HG02981 (cell line): Measurements from ENCODE around the gene NBEA.

ENCODE experiments used
- ATAC-seq: cut with Tn5 transposase; IDR thresholded peaks from one replicate; pipeline ENCODE4 v1.9.1; 2021; ENCODE audit warnings: mild to moderate bottlenecking, moderate library complexity; ENCODE audit not compliant: unreplicated experiment

The NBEA gene

DNA sequence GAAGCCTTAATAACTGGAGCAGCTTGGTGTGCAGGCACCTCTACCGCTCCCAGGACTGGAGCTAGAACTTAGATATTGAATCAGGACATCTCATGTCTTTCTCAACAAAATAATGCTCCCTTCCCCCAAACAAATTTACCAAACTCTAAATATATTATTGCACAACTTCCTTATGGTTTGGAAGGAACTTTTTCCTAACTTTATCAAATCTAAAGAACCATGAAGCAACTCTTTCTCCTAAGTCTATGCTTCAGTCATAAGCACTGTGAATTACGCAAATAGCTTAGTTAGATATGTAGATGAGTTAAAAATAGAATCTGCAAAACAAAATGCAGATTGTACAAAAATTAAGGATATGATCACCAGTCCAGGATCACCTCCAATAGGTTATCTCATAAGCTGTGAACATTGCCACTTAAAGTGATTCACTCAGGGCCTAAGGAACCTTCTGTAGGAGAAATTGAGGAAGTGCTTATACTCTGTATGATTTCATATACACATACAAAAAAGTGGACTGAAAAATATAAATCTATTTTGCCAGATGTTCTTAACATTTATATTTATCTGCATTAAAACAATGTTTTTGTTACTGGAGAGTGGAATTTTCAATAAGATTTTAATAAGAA lies 554.8 kb downstream of the NBEA start:
- ATAC-seq, result no peak

DNA sequence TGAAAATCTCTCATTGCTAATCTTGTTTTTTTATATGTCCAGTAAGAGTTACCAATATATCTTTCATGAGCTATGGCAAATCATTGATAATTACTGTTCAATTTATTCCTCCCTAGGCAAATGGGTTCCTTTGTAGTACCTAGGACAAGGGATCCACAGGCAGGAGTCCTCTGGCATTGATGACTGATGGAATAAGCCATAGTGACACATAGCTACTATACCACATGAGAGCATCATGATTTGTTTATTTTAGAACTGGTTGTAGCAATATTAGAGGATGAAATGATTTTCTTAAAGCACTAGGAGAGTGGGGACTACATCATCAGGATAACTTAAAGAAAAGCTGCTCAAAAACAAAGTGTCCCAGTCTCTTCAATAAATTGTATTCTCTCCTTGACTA lies 556.2 kb downstream of the NBEA start:
- ATAC-seq, result no peak

- no peak for ATAC-seq
These were observed 557.2 kb downstream of the NBEA start for GRCh38 chr13:35499196-35499662.

DNA sequence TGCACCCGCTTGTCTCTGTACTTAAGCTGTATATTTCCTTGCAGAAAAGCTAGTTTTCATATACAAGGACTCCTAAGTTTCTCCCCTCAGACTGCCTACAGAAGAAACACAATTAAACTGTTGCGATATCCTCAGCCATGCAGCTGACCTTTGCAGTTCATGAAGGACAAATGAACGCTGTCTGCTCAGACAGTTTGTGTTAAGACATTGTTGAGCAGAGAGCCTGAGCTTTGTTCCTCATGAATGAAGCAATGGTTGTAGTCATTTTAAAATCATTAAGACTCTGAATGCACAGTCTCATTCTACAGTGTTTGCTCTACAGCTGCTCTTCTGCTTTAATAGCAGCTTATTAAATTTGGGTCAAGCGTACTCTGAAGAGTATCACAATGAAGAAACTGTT lies 557.6 kb downstream of the NBEA start:
- no peak for ATAC-seq

DNA sequence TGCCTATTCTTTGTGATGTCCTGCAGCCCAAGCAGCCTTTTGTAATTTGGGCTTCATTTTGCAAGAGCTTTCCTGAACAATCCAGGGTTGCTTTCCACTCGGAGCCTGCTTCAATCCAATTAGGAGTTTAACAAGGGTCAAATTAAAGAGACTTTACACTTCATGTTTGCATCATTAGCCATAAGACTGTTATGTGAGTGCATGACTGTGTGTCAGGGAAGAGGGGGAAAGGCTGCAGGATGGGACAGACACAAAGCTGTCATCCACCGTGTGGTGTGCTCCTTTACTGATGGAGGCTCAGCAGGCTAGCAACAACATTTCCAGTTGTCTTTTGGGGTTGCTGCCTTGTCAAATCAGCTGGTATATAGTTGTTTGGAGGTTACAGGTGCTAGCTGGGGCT lies 558.1 kb downstream of the NBEA start:
- no peak for ATAC-seq

DNA sequence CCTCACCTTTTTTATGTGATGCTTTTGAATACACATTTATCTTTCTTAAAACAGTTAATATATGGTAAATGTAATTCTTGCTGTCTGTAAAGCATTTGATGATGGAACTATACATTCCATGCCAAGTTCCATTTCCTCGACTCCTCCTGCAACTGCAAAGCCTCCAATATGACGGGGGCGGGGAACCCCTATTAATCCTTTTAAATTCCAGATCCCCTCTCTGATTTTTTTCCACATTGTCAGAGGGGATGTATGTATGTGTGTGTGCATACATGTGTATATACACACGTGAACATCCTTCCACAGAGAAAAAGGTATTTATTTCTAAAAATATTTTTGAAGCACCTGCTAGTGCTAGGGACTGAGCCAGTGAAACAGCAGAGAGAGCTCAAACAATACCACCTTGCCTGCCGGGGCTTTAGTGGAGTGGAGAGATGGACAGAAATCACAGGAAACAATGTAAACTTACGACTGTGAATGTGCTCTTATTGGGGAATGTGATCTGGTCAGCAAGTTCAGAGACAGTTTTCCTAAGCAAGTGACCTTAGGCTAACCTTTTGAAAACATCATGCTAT lies 559.7 kb downstream of the NBEA start:
- ATAC-seq, result no peak

DNA sequence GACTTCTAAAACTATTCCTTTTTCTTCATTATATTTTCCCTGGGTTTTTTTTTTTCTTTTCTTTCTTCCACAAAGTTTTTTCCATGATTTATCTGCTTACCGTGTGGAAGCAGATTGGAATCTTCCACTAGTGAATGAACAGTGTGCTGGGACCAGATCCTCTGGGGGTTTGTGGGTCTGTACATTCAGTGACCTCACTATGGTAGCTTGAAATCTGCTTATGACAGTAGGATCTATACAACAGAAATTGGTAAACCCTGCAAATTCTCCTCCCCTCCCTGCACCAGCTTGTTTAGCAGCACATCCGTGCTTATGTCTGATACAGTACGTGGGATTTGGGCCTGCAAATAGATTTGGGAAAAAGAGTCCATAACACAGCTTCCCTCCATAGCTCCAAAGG lies 560.4 kb downstream of the NBEA start:
- ATAC-seq, result no peak

- no peak for ATAC-seq
These were observed 570.3 kb downstream of the NBEA start for GRCh38 chr13:35512271-35512920.

DNA sequence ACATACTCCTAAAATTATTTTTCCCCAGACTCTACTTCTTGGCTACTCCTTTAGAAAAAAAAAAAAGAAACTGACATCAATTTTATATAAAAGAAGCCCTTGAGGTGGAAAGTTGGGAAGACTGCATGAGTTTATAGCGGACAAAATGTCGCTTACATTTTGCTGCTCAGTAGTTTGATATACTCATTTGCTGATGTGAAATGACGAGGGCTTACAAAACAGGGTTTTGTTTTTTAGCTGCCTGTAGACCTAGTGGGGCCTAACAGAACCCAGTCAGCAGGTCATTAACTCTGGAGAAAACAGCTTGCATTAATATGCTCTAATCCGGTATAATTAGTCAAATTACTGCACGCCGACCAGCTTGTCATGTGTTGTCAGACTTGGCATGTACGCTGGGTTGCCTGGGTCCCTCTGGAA lies 572.0 kb downstream of the NBEA start:
- ATAC-seq, result no peak

GRCh38 chr13:35514801-35515502 lies 572.9 kb downstream of the NBEA start:
- ATAC-seq, result no peak

- ATAC-seq, result no peak
These were observed 576.4 kb downstream of the NBEA start for GRCh38 chr13:35518337-35518946.

- no peak for ATAC-seq
These were observed 582.1 kb downstream of the NBEA start for GRCh38 chr13:35524171-35524570.

DNA sequence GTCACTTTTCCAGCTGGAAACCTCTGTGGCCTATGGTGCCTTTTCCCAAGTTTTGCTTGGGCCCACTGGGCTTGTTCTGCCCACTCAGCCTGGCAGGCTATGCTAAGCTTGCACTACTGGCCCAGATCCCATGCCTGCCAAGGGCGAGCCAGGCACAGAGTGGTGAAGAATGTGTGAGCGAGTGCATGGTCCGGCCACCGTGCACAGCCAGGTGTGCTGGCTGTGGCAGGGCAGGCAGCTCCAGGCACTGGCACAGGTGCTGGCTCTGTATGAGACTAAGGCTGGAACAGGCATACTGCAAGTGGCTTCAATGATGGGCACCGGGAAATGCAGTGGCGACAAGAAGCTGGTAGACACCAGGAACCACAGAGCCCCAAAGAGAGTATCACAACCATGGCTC lies 584.5 kb downstream of the NBEA start:
- no peak for ATAC-seq

DNA sequence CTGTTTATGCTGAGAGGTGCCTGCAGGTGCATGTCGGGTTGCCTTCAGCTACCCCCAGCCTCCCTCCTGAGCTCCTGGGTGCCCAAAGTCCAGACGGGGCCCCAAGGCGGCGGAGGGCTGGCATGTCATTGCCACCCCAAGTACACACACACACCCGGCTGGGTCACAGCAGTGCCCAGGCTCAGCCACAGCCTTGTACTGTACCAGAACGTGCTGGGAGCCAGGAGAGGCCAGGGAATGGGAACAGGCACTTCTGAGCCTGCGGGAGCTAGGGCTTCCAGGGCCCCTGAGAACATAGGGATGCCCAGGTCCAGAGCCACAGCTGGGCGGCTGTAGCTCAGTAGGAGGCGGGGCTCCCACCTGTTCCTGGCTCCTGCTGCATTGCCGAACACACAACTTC lies 585.4 kb downstream of the NBEA start:
- no peak for ATAC-seq

DNA sequence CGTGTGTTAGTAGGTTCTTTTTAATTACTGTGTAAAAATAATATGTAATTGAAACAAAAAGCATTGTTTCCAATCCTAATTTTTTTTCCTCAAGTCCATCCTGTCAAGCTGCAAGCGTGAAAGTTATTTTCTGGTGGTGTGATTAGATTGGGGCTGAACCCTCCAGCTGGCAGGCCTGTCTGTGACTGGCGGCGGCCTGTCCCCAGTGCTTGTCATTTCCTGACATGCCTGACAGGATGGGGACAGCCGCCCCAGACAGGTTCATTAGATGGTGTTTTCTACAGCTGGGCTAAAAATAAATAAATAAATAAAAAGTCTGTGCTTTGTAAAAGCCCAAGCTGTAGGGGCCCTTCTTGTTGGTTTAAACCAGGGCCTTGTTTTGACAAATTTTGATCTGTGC lies 588.1 kb downstream of the NBEA start:
- no peak for ATAC-seq

- ATAC-seq, result no peak
These were observed 588.5 kb downstream of the NBEA start for GRCh38 chr13:35530581-35530980.

GRCh38 chr13:35531526-35531925 lies 589.5 kb downstream of the NBEA start:
- no peak for ATAC-seq

DNA sequence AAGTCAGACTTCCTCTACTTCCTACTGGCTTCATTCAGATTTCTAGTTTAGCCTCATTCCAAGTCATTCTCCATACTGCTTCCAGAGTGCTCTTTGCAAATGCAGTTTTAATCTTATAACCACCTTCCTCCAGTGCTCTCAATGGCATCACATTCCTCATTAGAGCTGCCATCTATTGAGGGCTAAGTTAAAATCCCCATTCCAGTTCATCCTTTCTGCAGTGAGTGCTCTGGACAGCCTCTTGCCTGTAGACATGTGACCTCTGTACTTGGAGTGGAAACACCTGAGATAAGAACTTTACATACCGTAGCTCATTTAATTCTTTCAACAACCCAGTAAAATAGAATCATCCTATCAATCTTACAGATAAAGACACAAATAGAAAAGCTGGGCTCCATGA lies 592.3 kb downstream of the NBEA start:
- no peak for ATAC-seq

GRCh38 chr13:35548790-35549189 lies 606.7 kb downstream of the NBEA start:
- ATAC-seq, result no peak

DNA sequence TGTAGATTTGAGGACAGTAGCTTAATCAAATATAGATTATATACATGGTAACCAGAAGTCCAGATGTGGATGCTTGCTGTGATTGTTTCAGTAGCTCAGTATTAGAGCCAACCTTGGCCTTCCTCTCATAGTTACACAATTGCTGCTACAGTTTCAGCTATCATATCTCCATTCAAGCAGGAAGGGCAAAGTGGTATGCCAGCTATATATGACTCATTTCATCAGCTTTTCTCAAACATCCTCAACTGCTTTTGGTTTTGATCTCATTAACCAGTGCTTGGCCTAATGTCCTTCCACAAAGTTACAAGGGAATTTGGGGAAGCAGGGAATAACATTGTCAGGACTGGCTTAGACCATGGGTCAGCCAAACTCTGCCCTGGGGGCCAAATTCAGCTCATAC lies 607.4 kb downstream of the NBEA start:
- ATAC-seq, result peak; percentile 94

DNA sequence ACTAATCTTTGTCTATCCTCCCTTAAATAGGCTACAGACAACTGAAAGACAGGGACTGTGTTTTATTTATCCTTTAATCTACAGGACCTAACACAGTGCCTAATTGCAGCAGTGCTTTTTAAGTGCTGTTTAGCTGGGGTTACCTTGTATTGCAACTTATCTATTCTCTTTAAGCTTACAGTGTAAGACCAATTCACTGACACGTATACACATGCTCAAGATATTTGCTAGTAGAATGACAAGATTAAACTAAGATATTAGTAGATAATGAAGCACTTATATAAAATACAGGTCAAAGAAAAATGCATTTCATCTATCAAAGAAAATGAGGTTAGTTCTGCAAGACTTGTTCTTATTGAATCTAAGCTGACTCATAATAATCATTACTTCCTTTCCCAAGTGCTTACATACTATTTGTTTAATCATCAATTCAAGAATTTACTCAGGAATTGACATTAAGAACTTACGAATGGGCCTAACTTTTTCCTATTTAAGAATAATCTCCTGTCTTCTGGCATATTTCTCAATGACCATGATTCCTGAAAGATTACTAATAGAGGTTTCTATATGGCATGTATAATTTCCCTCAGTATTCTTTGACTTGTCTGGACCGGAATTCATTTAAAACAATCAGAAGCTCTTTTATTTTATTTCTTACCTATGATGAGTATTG lies 610.2 kb downstream of the NBEA start:
- ATAC-seq, result no peak
